Adipose tissue (tissue), 3 donors: ENCODE results near the gene TAF4B. TPM values are rescaled to one million over a fixed set of nuclear protein-coding genes. Genes with fewer than 3 reads are reported as not detected.
"Not testable (repeated sequence)": the region's sequence is repeated elsewhere in the genome, so short reads cannot be mapped to it uniquely, and the experiment has no call there.

Source experiments
- H3K27ac ChIP-seq: one replicate; pipeline ENCODE4 v1.5.1; 2013; ENCODE audit warnings: low read depth, low read length
- WGBS, 3 donors: extraction: QIAGEN DNeasy Blood & Tissue Kit; methylation state at CpG; one replicate each; pipeline ENCODE4 v1.1.7; 2013; 5-methylcytosine and 5-hydroxymethylcytosine counted together
- polyA plus RNA-seq, 3 donors: library from polyadenylated mRNA; stranded (reverse); fragments of 200-250 nt; gene quantifications; one replicate each; pipeline ENCODE4 v1.2.3, GENCODE V29; 2013
- donor health status: healthy with polysubstance abuse.
- donor health status: Bipolar disorder and iron deficiency.
- donor health status: healthy.

Gene TAF4B
- polyA plus RNA-seq, 3 donors: 1.9 to 3.9 (median 2.0) TPM

- 89 to 90% (median 90%) methylated on average over 6 of the region's 6 CpGs for WGBS, 3 donors
- no peak overlapping the region for H3K27ac ChIP-seq
Measured at GRCh38 chr18:26228562-26229260, 2.5 kb downstream of the TAF4B start.

DNA sequence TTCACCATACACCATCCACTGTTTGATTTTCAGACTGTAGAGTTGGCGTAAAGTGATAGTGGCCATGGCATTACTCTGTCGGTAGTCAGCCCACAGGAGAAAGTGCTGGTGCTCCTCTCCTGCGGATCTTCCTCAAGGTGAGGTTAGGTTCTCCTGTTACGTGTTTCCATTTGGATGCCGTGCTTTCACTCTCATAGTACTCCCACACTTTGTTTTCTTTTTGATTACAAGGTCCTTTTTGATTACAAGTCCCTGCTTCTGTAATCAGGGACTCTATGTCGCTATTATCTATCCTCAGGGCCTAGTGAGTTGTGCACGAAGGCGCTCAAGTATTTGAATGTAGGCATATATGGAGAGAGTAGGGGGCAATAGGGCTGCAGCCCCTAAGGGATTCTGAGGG, 4.3 kb downstream of the TAF4B start:
- no peak overlapping the region for H3K27ac ChIP-seq
- 61 to 95% (median 89%) methylated on average over 8 of the region's 8 CpGs for WGBS, 3 donors

- H3K27ac ChIP-seq: no peak overlapping the region
- WGBS, 3 donors: 77 to 81% (median 79%) methylated on average over 5 of the region's 5 CpGs
Measured at GRCh38 chr18:26233208-26233607, 7.0 kb downstream of the TAF4B start.

DNA sequence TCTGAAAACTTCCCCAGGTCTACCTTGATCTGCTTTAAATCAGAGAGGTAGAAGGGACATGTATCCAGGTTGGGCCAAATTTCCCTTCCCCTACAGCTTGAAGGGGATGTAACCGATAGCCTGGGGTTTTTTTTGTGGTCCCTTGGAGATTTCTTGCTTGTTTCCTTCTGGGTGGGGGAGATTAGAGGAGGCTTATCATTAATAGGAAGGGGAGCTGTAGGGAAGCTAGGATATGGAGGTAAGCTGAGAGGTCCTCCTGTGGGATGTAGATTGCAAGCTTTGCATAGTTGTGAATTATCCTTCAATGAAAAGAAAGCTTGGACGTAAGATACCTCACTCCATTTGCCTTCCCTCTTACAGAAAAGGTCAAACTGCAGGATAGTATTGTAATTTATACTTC, 11.1 kb downstream of the TAF4B start:
- WGBS, 3 donors: 89 to 100% (median 93%) methylated on average over 2 of the region's 2 CpGs
- H3K27ac ChIP-seq: not testable (repeated sequence)

- 92 to 96% (median 94%) methylated on average over 4 of the region's 4 CpGs for WGBS, 3 donors
Measured at GRCh38 chr18:26238718-26239117, 12.5 kb downstream of the TAF4B start.

DNA sequence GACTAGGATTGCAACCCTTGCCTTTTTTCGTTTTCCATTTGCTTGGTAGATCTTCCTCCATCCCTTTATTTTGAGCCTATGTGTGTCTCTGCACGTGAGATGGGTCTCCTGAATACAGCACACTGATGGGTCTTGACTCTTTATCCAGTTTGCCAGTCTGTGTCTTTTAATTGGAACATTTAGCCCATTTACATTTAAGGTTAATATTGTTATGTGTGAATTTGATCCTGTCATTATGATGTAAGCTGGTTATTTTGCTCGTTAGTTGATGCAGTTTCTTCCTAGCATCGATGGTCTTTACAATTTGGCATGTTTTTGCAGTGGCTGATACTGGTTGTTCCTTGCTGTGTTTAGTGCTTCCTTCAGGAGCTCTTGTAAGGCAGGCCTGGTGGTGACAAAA, 16.1 kb downstream of the TAF4B start:
- H3K27ac ChIP-seq: not testable (repeated sequence)
- 85 to 96% (median 93%) methylated on average over 2 to 4 of the region's 4 CpGs for WGBS, 3 donors

More at GRCh38 chr18:26238718-26239117, 12.5 kb downstream of the TAF4B start:
- not testable (repeated sequence) for H3K27ac ChIP-seq

GRCh38 chr18:26245434-26245833, 19.2 kb downstream of the TAF4B start:
- 85 to 97% (median 93%) methylated on average over 5 of the region's 5 CpGs for WGBS, 3 donors

DNA sequence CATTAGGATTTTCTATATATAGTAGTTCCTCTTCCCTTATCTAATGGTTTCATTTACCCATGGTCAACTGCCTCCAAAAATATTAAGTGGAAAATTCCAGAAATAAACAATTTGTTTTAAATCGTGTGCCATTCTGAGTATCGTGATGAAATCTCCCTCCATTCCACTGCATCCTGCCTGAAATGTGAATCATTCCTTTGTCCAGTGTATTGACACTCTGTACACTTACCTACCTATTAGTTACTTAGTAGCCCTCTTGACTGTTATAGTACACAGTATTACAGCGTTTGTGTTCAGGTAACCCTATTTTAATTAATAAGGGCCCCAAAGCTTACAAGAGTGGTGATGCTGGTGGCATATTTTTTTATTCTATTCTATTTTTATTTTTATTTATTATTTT, 26.2 kb downstream of the TAF4B start:
- H3K27ac ChIP-seq: no peak overlapping the region
- 56 to 83% (median 82%) methylated on average over 3 of the region's 3 CpGs for WGBS, 3 donors

More at GRCh38 chr18:26245434-26245833, 19.2 kb downstream of the TAF4B start:
- not testable (repeated sequence) for H3K27ac ChIP-seq

- H3K27ac ChIP-seq: not testable (repeated sequence)
Measured at GRCh38 chr18:26254808-26255207, 28.6 kb downstream of the TAF4B start.

DNA sequence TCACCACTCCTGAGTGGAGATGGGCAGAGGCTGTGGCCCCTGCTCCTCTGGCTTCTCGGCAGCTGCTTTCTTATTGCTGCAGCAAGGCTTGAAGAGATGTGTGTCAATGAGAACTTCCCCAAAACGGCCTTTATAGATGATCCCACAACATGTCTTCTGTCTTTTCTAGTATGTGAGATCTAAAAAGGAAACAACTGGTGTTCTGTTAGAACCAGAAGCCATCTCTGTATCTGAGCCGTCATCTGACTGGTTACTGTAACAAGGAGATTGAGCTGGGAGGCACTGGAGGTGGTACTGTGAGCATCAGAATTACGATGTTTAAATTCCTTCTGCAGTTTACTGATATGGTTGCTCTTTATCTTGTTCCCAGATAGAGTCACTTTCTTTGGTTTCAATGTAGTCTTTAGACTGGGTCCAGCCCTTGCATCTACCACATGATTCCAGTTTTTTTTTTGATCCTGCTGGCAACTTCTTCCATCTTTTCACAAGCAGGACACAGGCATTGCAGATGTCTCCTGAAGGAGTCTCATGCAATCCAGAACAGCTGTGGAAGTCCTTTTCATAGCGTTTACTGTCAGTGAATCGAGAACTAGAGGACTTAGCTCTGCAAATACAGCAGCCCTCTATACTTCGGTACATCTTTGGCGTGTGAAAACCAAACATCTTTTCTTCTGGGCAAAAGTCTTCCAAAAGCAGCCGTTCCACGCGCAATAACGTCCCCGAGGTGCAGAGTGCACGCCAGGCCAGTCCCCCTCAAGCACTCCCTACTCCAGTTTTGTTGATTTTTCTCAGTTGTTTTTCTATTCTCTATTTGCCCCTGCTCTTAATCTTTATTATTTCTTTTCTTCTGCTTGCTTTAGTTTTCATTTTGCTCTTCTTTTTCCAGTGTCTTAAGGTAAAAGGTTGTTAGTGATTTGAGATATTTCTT, 29.7 kb downstream of the TAF4B start:
- 56 to 74% (median 65%) methylated on average over 14 of the region's 14 CpGs for WGBS, 3 donors
- H3K27ac ChIP-seq: no peak overlapping the region

GRCh38 chr18:26258711-26259110, 32.5 kb downstream of the TAF4B start:
- no peak overlapping the region for H3K27ac ChIP-seq
- 91 to 100% (median 98%) methylated on average over 3 of the region's 3 CpGs for WGBS, 3 donors

GRCh38 chr18:26259416-26259815, 33.2 kb downstream of the TAF4B start:
- 92 to 93% (median 92%) methylated on average over 2 of the region's 4 CpGs for WGBS, 3 donors

DNA sequence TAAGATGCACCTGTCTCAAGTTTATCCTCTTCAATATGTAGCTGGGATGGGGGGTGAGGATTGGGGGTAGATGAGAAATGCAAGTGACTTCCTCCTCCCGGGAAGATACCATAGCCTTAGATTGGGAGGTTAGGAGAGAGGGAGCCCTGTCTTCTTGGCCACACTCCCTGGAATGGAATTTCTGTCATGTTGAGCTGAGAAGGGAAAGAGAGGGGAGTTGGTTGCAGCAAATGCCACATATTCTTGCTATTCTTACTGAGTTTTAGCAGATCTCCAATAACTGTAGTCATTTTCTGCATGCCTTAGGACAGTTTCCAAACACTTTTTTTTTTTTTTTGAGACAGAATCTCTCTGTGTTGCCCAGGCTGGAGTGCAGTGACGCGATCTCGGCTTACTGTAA, 35.9 kb downstream of the TAF4B start:
- 86 to 93% (median 88%) methylated on average over 4 of the region's 4 CpGs for WGBS, 3 donors
- no peak overlapping the region for H3K27ac ChIP-seq

More at GRCh38 chr18:26259416-26259815, 33.2 kb downstream of the TAF4B start:
- H3K27ac ChIP-seq: not testable (repeated sequence)

DNA sequence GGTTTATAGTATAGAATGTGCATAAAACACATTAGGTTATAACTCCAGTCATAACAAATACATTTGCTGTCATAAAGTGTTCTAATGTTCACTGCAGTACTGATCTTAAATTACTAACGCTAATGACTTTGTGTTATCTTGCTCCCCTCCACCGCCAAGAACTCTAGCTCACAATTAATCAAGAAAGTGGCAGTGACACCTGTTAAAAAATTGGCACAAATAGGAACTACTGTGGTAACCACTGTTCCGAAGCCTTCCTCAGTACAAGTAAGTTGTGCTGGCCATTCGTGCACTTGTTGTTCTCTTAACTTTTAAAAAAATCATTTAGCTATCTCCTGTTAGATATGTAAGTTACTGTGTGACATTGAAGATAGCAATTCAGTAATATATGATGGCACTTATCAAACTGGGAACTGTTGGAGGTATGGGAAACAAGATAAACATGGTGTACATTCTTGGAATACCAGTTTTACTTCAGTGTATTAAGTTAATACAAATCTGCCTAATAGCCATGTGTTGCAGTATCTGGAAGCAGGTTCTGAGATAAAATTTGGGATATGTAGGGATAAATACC, 41.2 kb downstream of the TAF4B start:
- WGBS, 3 donors: 25 to 86% (median 79%) methylated on average over 4 of the region's 4 CpGs

GRCh38 chr18:26268454-26268853, 42.2 kb downstream of the TAF4B start:
- no peak overlapping the region for H3K27ac ChIP-seq
- 92 to 97% (median 94%) methylated on average over 4 of the region's 4 CpGs for WGBS, 3 donors

More for the DNA sequence above, 41.2 kb downstream of the TAF4B start:
- no peak overlapping the region for H3K27ac ChIP-seq

- 94 to 96% (median 94%) methylated on average over 13 to 14 of the region's 14 CpGs for WGBS, 3 donors
- no peak overlapping the region for H3K27ac ChIP-seq
Measured at GRCh38 chr18:26271917-26272549, 45.8 kb downstream of the TAF4B start.

GRCh38 chr18:26277374-26277773, 51.1 kb downstream of the TAF4B start:
- no peak overlapping the region for H3K27ac ChIP-seq
- 91 to 92% (median 91%) methylated on average over 3 of the region's 3 CpGs for whole genome bisulfite sequencing, 3 donors

DNA sequence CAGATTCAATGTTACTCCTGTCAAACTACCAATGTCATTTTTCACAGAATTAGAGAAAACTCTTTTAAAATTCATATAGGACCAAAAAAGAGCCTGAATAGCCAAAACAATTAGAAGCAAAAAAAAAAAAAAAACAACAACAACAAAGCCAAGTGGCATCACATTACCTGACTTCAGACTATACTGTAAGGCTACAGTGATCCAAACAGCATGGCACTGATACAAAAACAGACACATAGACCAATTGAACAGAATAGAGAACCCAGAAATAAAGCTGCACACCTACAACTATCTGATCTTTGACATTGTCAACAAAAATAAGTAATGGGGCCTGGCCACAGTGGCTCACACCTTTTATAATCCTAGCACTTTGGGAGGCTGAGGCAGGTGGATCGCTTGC, 53.2 kb downstream of the TAF4B start:
- H3K27ac ChIP-seq: no peak overlapping the region
- WGBS, 3 donors: 100% methylated on average over 1 of the region's 1 CpG

DNA sequence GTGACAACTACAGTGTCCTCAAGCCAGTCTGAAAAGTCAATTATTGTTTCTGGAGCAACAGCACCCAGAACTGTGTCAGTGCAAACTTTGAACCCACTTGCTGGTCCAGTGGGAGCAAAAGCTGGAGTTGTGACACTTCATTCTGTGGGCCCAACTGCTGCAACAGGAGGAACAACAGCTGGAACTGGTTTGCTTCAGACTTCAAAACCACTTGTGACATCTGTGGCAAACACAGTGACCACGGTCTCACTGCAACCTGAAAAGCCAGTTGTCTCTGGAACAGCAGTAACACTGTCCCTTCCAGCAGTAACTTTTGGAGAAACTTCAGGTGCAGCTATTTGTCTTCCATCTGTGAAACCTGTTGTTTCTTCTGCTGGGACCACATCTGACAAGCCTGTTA, 59.8 kb downstream of the TAF4B start:
- WGBS, 3 donors: 54 to 60% (median 55%) methylated on average over 1 of the region's 1 CpG
- H3K27ac ChIP-seq: no peak overlapping the region
